HEK293 (cell line): ENCODE data around the gene PGGT1B.

ENCODE experiments used
- GLI4 ChIP-seq: fragments of 450-650 bp; formaldehyde crosslinking; IDR thresholded peaks from 2 replicates; pipeline ENCODE4 v1.5.1; 2016; ENCODE audit warnings: missing biosample characterization, missing genetic modification characterization
- GLIS2 ChIP-seq: fragments of 450-650 bp; formaldehyde crosslinking; IDR thresholded peaks from 2 replicates; pipeline ENCODE4 v1.5.1; 2016; ENCODE audit warnings: missing biosample characterization, missing genetic modification characterization
- KLF9 ChIP-seq: fragments of 450-650 bp; formaldehyde crosslinking; IDR thresholded peaks from 2 replicates; pipeline ENCODE4 v1.5.1; 2016; ENCODE audit warnings: missing biosample characterization, missing genetic modification characterization, low read depth
- OSR2 ChIP-seq: fragments of 450-650 bp; formaldehyde crosslinking; IDR thresholded peaks from 2 replicates; pipeline ENCODE4 v1.5.1; 2016; ENCODE audit warnings: missing biosample characterization, missing genetic modification characterization
- PRDM1 ChIP-seq: fragments of 450-650 bp; formaldehyde crosslinking; IDR thresholded peaks from 2 replicates; pipeline ENCODE4; 2016; ENCODE audit warnings: missing biosample characterization, missing genetic modification characterization
- YY1 ChIP-seq: fragments of 450-650 bp; formaldehyde crosslinking; IDR thresholded peaks from 2 replicates; pipeline ENCODE4 v1.5.1; 2018; ENCODE audit warnings: missing biosample characterization, missing genetic modification characterization
- ZBTB20 ChIP-seq: fragments of 450-650 bp; formaldehyde crosslinking; IDR thresholded peaks from 2 replicates; pipeline ENCODE4 v1.5.1; 2016; ENCODE audit warnings: missing biosample characterization, missing genetic modification characterization
- ZBTB48 ChIP-seq: fragments of 450-650 bp; formaldehyde crosslinking; IDR thresholded peaks from 2 replicates; pipeline ENCODE4 v1.5.1; 2016; ENCODE audit warnings: missing biosample characterization, missing genetic modification characterization
- ZEB2 ChIP-seq: fragments of 450-650 bp; formaldehyde crosslinking; IDR thresholded peaks from 2 replicates; pipeline ENCODE4 v1.5.1; 2016; ENCODE audit warnings: missing biosample characterization, missing genetic modification characterization
- ZFHX2 ChIP-seq: fragments of 450-650 bp; formaldehyde crosslinking; conservative IDR thresholded peaks from 2 replicates; pipeline ENCODE4 v1.5.1; 2016; ENCODE audit warnings: missing biosample characterization, missing genetic modification characterization
- ZFP37 ChIP-seq: fragments of 450-650 bp; formaldehyde crosslinking; IDR thresholded peaks from 2 replicates; pipeline ENCODE4 v1.5.1; 2016; ENCODE audit warnings: missing biosample characterization, missing genetic modification characterization
- ZIC2 ChIP-seq: fragments of 450-650 bp; formaldehyde crosslinking; IDR thresholded peaks from 2 replicates; pipeline ENCODE4 v1.5.1; 2016; ENCODE audit warnings: missing biosample characterization, missing genetic modification characterization
- ZNF121 ChIP-seq: fragments of 450-650 bp; formaldehyde crosslinking; IDR thresholded peaks from 2 replicates; pipeline ENCODE4 v1.5.1; 2016; ENCODE audit warnings: missing biosample characterization, missing genetic modification characterization
- ZNF140 ChIP-seq: fragments of 450-650 bp; formaldehyde crosslinking; IDR thresholded peaks from 2 replicates; pipeline ENCODE4 v1.5.1; 2016; ENCODE audit warnings: missing biosample characterization, missing genetic modification characterization
- ZNF202 ChIP-seq: fragments of 450-650 bp; formaldehyde crosslinking; IDR thresholded peaks from 2 replicates; pipeline ENCODE4 v1.5.1; 2016; ENCODE audit warnings: missing biosample characterization, missing genetic modification characterization, borderline replicate concordance
- ZNF335 ChIP-seq: fragments of 450-650 bp; formaldehyde crosslinking; conservative IDR thresholded peaks from 2 replicates; pipeline ENCODE4 v1.5.1; 2016; ENCODE audit warnings: missing biosample characterization, missing genetic modification characterization
- ZNF341 ChIP-seq: fragments of 450-650 bp; formaldehyde crosslinking; IDR thresholded peaks from 2 replicates; pipeline ENCODE4; 2016; ENCODE audit warnings: low read depth, missing biosample characterization, missing genetic modification characterization
- ZNF423 ChIP-seq: fragments of 450-650 bp; formaldehyde crosslinking; IDR thresholded peaks from 2 replicates; pipeline ENCODE4 v1.5.1; 2016; ENCODE audit warnings: missing biosample characterization, missing genetic modification characterization
- ZNF560 ChIP-seq: fragments of 450-650 bp; formaldehyde crosslinking; IDR thresholded peaks from 2 replicates; pipeline ENCODE4 v1.5.1; 2017; ENCODE audit warnings: missing biosample characterization, missing genetic modification characterization, borderline replicate concordance
- ZNF600 ChIP-seq: fragments of 450-650 bp; formaldehyde crosslinking; IDR thresholded peaks from 2 replicates; pipeline ENCODE4 v1.5.1; 2016; ENCODE audit warnings: missing biosample characterization, missing genetic modification characterization
- ZNF658 ChIP-seq: fragments of 450-650 bp; formaldehyde crosslinking; IDR thresholded peaks from 2 replicates; pipeline ENCODE4; 2016; ENCODE audit warnings: missing biosample characterization, missing genetic modification characterization
- TF ChIP-seq, protein P1 (sequence below): fragments of 450-650 bp; formaldehyde crosslinking; IDR thresholded peaks from 2 replicates; pipeline ENCODE4 v1.5.1; 2016; ENCODE audit warnings: missing biosample characterization, missing genetic modification characterization
- TF ChIP-seq, protein P2 (sequence below): fragments of 450-650 bp; formaldehyde crosslinking; optimal IDR thresholded peaks from 2 replicates; pipeline ENCODE3; 2016; ENCODE audit warnings: missing biosample characterization, mild to moderate bottlenecking, missing genetic modification characterization
- TF ChIP-seq, protein P3 (sequence below): fragments of 450-650 bp; formaldehyde crosslinking; IDR thresholded peaks from 2 replicates; pipeline ENCODE4 v1.5.1; 2016; ENCODE audit warnings: missing biosample characterization, missing genetic modification characterization, borderline replicate concordance
- TF ChIP-seq, protein P4 (sequence below): fragments of 450-650 bp; formaldehyde crosslinking; IDR thresholded peaks from 2 replicates; pipeline ENCODE4 v1.5.1; 2016; ENCODE audit warnings: missing biosample characterization, missing genetic modification characterization
- TF ChIP-seq, protein P5 (sequence below): fragments of 450-650 bp; formaldehyde crosslinking; IDR thresholded peaks from 2 replicates; pipeline ENCODE4 v1.5.1; 2016; ENCODE audit warnings: missing biosample characterization, missing genetic modification characterization, low read depth
- TF ChIP-seq, protein P6 (sequence below): fragments of 450-650 bp; formaldehyde crosslinking; IDR thresholded peaks from 2 replicates; pipeline ENCODE4 v1.5.1; 2016; ENCODE audit warnings: missing biosample characterization, missing genetic modification characterization

The PGGT1B gene

DNA sequence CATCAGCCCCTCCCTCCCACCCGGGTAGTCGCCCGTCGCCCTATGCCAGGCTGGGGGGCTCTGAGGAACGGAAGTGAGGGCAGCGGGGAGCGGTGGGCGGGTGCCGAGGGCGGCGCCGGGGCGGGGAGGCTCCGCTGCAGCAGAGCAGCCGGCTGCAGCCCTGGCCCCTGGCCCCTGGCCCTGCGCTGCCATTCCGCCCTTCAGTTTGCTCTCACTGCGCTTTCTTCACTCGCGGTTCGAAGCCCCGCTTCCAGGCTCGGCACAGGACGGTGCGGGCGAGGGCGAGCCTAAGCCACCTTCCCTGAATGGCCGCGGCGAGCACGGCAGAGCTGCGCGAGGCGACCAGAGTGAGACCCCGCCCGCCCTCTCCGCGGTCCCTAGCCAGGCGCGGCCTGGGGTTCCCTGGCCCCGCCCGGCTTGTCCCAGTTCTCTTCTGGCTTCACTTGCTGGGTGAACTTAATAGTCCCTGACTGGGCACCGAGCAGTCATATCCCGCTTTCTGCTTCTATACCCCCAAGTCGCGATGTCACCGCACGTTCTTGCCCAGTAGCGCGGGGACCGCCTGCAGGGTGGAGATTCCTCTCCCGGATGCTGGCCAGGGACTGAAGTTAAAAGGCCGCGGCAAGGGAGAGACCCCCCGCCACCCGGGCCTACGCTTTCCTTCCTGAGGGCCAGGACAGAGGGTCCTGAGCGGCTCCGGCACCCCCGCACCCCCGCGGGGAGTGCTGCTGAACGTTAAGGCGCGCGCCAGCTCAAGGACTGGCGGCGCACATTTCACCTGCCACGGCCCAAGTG, 92.3 kb downstream of the PGGT1B start (continued):
- TF ChIP-seq, protein P1, sequence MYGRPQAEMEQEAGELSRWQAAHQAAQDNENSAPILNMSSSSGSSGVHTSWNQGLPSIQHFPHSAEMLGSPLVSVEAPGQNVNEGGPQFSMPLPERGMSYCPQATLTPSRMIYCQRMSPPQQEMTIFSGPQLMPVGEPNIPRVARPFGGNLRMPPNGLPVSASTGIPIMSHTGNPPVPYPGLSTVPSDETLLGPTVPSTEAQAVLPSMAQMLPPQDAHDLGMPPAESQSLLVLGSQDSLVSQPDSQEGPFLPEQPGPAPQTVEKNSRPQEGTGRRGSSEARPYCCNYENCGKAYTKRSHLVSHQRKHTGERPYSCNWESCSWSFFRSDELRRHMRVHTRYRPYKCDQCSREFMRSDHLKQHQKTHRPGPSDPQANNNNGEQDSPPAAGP (tag by site-specific recombination), result 0 out of 2 replicates have a peak, but pooled peaks have one; percentile 70
- TF ChIP-seq ZNF341 (tag by site-specific recombination) (peak; percentile 91), ZNF140 (peak; percentile 55; the same call in 1 of the 2 replicates), ZFP37 (0 out of 2 replicates have a peak, but pooled peaks have one; percentile 33), ZEB2 (tag by site-specific recombination) (0 out of 2 replicates have a peak, but pooled peaks have one; percentile 30), PRDM1 (0 out of 2 replicates have a peak, but pooled peaks have one; percentile 68), ZNF560 (tag by site-specific recombination) (no peak), ZNF600 (tag by site-specific recombination) (0 out of 2 replicates have a peak, but pooled peaks have one; percentile 42), KLF9 (tag by site-specific recombination) (0 out of 2 replicates have a peak, but pooled peaks have one; percentile 22), OSR2 (tag by site-specific recombination) (no peak), ZBTB20 (tag by site-specific recombination) (peak; percentile 90; the same call in 1 of the 2 replicates), ZFHX2 (tag by site-specific recombination) (peak; percentile 93), ZNF658 (tag by site-specific recombination) (no peak), ZNF202 (tag by site-specific recombination) (0 out of 2 replicates have a peak, but pooled peaks have one; percentile 75), ZNF335 (peak; percentile 91), ZNF423 (tag by site-specific recombination) (peak; percentile 56; the same call in 1 of the 2 replicates), GLIS2 (tag by site-specific recombination) (peak; percentile 50; the same call in 1 of the 2 replicates), ZBTB48 (tag by site-specific recombination) (peak; percentile 99), YY1 (tag by site-specific recombination) (peak; percentile 56), ZIC2 (tag by site-specific recombination) (peak; percentile 59), ZNF121 (tag by site-specific recombination) (0 out of 2 replicates have a peak, but pooled peaks have one; percentile 33), GLI4 (tag by site-specific recombination) (no peak)
- TF ChIP-seq, protein P2, sequence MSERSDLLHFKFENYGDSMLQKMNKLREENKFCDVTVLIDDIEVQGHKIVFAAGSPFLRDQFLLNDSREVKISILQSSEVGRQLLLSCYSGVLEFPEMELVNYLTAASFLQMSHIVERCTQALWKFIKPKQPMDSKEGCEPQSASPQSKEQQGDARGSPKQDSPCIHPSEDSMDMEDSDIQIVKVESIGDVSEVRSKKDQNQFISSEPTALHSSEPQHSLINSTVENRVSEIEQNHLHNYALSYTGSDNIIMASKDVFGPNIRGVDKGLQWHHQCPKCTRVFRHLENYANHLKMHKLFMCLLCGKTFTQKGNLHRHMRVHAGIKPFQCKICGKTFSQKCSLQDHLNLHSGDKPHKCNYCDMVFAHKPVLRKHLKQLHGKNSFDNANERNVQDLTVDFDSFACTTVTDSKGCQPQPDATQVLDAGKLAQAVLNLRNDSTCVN, result peak; percentile 84
- TF ChIP-seq, protein P3, sequence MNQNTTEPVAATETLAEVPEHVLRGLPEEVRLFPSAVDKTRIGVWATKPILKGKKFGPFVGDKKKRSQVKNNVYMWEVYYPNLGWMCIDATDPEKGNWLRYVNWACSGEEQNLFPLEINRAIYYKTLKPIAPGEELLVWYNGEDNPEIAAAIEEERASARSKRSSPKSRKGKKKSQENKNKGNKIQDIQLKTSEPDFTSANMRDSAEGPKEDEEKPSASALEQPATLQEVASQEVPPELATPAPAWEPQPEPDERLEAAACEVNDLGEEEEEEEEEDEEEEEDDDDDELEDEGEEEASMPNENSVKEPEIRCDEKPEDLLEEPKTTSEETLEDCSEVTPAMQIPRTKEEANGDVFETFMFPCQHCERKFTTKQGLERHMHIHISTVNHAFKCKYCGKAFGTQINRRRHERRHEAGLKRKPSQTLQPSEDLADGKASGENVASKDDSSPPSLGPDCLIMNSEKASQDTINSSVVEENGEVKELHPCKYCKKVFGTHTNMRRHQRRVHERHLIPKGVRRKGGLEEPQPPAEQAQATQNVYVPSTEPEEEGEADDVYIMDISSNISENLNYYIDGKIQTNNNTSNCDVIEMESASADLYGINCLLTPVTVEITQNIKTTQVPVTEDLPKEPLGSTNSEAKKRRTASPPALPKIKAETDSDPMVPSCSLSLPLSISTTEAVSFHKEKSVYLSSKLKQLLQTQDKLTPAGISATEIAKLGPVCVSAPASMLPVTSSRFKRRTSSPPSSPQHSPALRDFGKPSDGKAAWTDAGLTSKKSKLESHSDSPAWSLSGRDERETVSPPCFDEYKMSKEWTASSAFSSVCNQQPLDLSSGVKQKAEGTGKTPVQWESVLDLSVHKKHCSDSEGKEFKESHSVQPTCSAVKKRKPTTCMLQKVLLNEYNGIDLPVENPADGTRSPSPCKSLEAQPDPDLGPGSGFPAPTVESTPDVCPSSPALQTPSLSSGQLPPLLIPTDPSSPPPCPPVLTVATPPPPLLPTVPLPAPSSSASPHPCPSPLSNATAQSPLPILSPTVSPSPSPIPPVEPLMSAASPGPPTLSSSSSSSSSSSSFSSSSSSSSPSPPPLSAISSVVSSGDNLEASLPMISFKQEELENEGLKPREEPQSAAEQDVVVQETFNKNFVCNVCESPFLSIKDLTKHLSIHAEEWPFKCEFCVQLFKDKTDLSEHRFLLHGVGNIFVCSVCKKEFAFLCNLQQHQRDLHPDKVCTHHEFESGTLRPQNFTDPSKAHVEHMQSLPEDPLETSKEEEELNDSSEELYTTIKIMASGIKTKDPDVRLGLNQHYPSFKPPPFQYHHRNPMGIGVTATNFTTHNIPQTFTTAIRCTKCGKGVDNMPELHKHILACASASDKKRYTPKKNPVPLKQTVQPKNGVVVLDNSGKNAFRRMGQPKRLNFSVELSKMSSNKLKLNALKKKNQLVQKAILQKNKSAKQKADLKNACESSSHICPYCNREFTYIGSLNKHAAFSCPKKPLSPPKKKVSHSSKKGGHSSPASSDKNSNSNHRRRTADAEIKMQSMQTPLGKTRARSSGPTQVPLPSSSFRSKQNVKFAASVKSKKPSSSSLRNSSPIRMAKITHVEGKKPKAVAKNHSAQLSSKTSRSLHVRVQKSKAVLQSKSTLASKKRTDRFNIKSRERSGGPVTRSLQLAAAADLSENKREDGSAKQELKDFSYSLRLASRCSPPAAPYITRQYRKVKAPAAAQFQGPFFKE (tag by site-specific recombination), result no peak
- TF ChIP-seq, protein P4, sequence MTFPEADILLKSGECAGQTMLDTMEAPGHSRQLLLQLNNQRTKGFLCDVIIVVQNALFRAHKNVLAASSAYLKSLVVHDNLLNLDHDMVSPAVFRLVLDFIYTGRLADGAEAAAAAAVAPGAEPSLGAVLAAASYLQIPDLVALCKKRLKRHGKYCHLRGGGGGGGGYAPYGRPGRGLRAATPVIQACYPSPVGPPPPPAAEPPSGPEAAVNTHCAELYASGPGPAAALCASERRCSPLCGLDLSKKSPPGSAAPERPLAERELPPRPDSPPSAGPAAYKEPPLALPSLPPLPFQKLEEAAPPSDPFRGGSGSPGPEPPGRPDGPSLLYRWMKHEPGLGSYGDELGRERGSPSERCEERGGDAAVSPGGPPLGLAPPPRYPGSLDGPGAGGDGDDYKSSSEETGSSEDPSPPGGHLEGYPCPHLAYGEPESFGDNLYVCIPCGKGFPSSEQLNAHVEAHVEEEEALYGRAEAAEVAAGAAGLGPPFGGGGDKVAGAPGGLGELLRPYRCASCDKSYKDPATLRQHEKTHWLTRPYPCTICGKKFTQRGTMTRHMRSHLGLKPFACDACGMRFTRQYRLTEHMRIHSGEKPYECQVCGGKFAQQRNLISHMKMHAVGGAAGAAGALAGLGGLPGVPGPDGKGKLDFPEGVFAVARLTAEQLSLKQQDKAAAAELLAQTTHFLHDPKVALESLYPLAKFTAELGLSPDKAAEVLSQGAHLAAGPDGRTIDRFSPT (tag by site-specific recombination), result peak; percentile 23; the same call in 1 of the 2 replicates
- TF ChIP-seq, protein P5, sequence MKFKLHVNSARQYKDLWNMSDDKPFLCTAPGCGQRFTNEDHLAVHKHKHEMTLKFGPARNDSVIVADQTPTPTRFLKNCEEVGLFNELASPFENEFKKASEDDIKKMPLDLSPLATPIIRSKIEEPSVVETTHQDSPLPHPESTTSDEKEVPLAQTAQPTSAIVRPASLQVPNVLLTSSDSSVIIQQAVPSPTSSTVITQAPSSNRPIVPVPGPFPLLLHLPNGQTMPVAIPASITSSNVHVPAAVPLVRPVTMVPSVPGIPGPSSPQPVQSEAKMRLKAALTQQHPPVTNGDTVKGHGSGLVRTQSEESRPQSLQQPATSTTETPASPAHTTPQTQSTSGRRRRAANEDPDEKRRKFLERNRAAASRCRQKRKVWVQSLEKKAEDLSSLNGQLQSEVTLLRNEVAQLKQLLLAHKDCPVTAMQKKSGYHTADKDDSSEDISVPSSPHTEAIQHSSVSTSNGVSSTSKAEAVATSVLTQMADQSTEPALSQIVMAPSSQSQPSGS (tag by site-specific recombination), result no peak
- TF ChIP-seq, protein P6, sequence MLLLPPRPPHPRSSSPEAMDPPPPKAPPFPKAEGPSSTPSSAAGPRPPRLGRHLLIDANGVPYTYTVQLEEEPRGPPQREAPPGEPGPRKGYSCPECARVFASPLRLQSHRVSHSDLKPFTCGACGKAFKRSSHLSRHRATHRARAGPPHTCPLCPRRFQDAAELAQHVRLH (tag by site-specific recombination), result no peak
